ENCODE data around the gene CEP89. TPM values are rescaled to one million over a fixed set of nuclear protein-coding genes. Genes with fewer than 3 reads are reported as not detected.
A peak's percentile ranks its signal among the peaks of the same experiment; 100 is the strongest.
"Not testable (repeated sequence)": the region's sequence is repeated elsewhere in the genome, so short reads cannot be mapped to it uniquely, and the experiment has no call there.

Gene CEP89
- total RNA-seq, 4 donors from 2014 or later = 3.4 to 20.9 (median 9.5) TPM

DNA sequence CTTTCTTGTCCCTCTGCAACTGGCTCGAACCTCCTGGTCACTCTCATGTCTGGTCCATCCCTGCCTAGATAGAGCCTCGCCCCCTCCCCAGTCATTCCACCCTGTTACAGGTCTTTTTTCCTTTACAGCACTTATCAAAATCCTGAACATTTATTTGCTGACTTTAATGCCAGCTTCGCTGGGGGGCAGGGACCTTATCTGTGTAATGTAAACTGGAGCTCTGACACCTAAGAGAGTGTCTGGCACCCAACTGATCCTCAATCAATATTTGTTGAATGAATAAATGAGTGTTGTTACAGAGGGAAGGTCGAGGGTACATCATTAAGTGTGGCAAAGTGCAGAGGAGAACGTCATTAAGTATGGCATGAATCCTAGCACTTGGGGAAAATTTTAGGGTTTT lies 17.0 kb upstream of the CEP89 start:
- H3K9me3 ChIP-seq = no peaks in the 10 kb centered on the region
- no peak overlapping the region for H3K27ac ChIP-seq
- DNase-seq = no peak
- H3K27me3 ChIP-seq = no peaks in the 10 kb centered on the region
- H3K4me3 ChIP-seq = no peak overlapping the region
- no peaks in the 10 kb centered on the region for H3K36me3 ChIP-seq
- intact Hi-C loops (cut with DNase I; ENCODE audit: low total_unique reads) = no loop called here
- ATAC-seq = no peak
- in situ Hi-C loops (cut with MboI; ENCODE audit: low sequenced_read_pairs in 4 of 4) = no loop called here
- TF ChIP-seq POLR2A (IDR thresholded peaks at IDR 0.05) = no peak
- TF ChIP-seq, protein P1, sequence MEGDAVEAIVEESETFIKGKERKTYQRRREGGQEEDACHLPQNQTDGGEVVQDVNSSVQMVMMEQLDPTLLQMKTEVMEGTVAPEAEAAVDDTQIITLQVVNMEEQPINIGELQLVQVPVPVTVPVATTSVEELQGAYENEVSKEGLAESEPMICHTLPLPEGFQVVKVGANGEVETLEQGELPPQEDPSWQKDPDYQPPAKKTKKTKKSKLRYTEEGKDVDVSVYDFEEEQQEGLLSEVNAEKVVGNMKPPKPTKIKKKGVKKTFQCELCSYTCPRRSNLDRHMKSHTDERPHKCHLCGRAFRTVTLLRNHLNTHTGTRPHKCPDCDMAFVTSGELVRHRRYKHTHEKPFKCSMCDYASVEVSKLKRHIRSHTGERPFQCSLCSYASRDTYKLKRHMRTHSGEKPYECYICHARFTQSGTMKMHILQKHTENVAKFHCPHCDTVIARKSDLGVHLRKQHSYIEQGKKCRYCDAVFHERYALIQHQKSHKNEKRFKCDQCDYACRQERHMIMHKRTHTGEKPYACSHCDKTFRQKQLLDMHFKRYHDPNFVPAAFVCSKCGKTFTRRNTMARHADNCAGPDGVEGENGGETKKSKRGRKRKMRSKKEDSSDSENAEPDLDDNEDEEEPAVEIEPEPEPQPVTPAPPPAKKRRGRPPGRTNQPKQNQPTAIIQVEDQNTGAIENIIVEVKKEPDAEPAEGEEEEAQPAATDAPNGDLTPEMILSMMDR (IDR thresholded peaks at IDR 0.05 in 4 of 5, conservative IDR thresholded peaks at IDR 0.05 in 1 of 5) = no peak
- H3K4me1 ChIP-seq = no peaks in the 10 kb centered on the region

DNA sequence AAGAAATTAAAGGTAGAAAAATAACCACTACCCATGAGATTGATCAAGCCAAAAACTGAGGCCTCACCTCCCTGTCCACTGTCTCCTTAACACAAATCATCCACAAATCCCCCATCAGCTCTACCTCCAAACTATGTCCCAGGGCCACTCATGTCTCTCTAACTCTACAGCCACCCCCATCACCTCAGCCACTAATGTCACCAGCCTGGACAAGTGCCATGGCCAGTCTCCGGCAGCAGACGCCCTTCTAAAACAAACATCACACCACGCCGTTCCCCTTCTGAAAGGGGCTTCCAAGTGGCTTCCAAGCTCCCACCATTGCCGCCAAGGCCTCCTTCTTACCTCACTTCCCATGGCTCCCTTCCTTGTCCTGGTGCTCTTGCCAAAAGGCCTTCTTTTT lies 16.5 kb upstream of the CEP89 start:
- H3K9me3 ChIP-seq; H3K27ac ChIP-seq; intact Hi-C loops (cut with DNase I; ENCODE audit: low total_unique reads); H3K36me3 ChIP-seq; DNase-seq; H3K4me3 ChIP-seq; in situ Hi-C loops (cut with MboI; ENCODE audit: low sequenced_read_pairs in 4 of 4); H3K27me3 ChIP-seq; ATAC-seq; H3K4me1 ChIP-seq: not testable (repeated sequence)

DNA sequence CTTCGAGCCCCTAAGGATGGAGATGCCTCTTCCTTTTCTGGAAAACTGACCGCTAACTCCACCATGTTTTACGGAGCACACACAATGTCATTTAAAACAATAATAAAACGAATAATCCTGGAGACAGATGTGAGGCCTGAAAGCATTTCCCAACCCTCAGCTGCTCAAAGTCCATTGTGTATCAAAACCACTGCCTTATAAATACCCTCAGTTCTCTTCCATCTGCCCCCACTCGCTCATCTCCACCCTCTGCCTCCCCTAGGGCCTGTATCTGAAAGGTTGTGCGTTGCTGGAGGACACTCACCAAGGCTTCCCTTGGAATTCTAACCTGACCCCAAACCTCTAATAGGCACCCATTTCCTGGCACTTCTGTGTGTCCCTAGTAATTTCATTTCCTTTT lies 10.7 kb upstream of the CEP89 start:
- H3K4me3 ChIP-seq; H3K4me1 ChIP-seq; intact Hi-C loops (cut with DNase I; ENCODE audit: low total_unique reads); H3K36me3 ChIP-seq; H3K9me3 ChIP-seq; ATAC-seq; H3K27me3 ChIP-seq; DNase-seq; H3K27ac ChIP-seq; in situ Hi-C loops (cut with MboI; ENCODE audit: low sequenced_read_pairs in 4 of 4): not testable (repeated sequence)

DNA sequence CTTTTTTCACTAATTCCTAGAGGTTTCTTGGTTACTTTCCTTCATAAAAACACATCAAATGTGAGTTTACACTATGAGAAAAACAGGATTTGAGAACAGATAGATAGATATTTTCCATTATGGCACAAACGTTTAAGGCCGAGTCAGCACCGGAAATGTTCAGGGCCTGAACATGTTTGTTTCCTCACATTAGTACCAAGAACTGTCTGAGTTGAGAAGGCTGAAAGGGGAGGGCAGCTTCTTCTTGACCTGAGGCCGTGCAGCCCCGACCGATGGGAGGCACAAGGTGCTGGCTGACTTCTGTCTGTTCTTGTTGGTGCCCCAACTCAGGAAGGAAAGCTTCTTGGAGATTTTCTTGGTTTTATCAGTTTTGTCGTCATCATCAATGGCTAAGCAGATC lies 8.0 kb upstream of the CEP89 start:
- in situ Hi-C loops (cut with MboI; ENCODE audit: low sequenced_read_pairs in 4 of 4) = loop anchor here in 1 of 4 donors (10.0 kb wide), 1 partner anchor 145 kb away; no protein-coding TSS in a partner anchor
- H3K4me3 ChIP-seq; DNase-seq; H3K27me3 ChIP-seq; H3K36me3 ChIP-seq; intact Hi-C loops (cut with DNase I; ENCODE audit: low total_unique reads); H3K27ac ChIP-seq; H3K9me3 ChIP-seq; H3K4me1 ChIP-seq; ATAC-seq: not testable (repeated sequence)

DNA sequence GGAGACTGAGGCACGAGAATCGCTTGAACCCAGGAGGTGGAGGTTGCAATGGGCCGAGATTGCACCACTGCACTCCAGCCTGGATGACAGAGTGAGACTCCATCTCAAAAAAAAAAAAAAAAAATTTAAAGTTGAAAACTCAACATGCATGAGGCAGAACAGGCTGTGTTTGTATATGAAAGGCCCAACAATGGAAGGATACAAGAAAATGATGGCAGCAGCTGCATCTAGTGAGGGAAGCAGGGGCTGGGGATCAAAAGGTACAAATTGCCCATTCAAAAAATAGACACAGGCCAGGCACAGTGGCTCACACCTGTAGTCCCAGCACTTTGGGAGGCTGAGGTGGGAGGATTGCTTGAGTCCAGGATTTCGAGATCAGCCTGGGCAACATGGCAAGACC lies 6.1 kb upstream of the CEP89 start:
- ATAC-seq; H3K4me1 ChIP-seq; H3K27me3 ChIP-seq; H3K9me3 ChIP-seq; DNase-seq; H3K27ac ChIP-seq; H3K36me3 ChIP-seq; intact Hi-C loops (cut with DNase I; ENCODE audit: low total_unique reads); H3K4me3 ChIP-seq: not testable (repeated sequence)
- in situ Hi-C loops (cut with MboI; ENCODE audit: low sequenced_read_pairs in 4 of 4) = loop anchor here in 1 of 4 donors (10.0 kb wide), 1 partner anchor 147 kb away; no protein-coding TSS in a partner anchor

DNA sequence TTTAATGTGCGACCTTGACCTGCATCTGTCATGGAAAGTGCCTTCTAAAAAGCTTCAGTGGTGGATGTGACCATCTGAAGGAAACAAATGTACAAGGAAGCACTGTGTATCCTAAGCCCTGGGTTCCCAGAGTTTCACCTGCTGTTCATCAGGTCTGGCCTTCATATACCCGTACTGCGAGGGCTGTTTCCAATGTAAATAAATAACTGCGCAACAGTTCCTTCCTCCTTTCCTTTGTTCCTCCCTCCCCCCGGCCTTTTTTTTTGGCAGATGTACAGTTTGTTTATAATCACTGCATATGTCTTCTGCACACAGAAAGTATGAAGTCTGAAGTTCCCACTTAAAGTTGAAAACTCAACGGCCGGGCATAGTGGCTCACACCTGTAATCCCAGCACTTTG lies 5.5 kb upstream of the CEP89 start:
- in situ Hi-C loops (cut with MboI; ENCODE audit: low sequenced_read_pairs in 4 of 4) (loop anchor here in 1 of 4 donors (10.0 kb wide), 1 partner anchor 148 kb away; no protein-coding TSS in a partner anchor), intact Hi-C loops (cut with DNase I; ENCODE audit: low total_unique reads) (no loop called here)
- H3K36me3 ChIP-seq = no peaks in the 10 kb centered on the region
- H3K9me3 ChIP-seq = no peaks in the 10 kb centered on the region
- no peak for TF ChIP-seq POLR2A (IDR thresholded peaks at IDR 0.05)
- TF ChIP-seq, protein P1 (IDR thresholded peaks at IDR 0.05 in 4 of 5, conservative IDR thresholded peaks at IDR 0.05 in 1 of 5) = no peak
- no peaks in the 10 kb centered on the region for H3K4me1 ChIP-seq
- H3K4me3 ChIP-seq = no peak overlapping the region
- ATAC-seq (no peak), DNase-seq (no peak)
- H3K27ac ChIP-seq = no peak overlapping the region
- H3K27me3 ChIP-seq = no peaks in the 10 kb centered on the region

DNA sequence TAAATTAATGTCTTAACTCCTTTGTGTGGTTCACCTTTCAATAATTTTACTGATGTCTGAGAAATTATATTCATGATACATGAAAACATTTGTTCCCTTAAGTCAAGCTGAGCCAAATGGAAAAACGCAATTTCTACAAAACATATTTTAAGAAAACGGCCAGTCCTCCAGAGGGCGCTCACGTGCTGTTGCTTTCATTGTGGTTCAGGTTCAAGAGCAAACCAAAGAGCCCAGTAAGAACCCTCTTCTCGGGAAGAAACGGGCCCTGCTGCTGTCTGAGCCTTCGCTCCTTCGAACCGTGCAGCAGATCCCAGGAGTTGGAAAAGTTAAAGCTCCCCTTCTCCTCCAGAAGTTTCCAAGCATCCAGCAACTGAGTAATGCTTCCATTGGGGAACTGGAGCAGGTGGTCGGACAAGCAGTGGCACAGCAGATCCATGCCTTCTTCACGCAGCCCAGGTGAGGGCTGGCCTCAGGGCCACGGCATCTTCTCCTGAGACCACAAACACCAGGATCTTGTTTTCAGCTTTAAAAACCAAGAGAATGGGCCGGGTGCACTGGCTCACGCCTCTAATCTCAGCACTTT lies 4.6 kb upstream of the CEP89 start:
- DNase-seq = peak in 1 of 2 donors; percentile 25

More for the DNA sequence above, 4.6 kb upstream of the CEP89 start:
- H3K4me3 ChIP-seq = no peak overlapping the region
- TF ChIP-seq, protein P1 (IDR thresholded peaks at IDR 0.05 in 4 of 5, conservative IDR thresholded peaks at IDR 0.05 in 1 of 5) = peak in 4 of 5 experiments; percentile 20 to 63 (median 44)
- no peak for TF ChIP-seq POLR2A (IDR thresholded peaks at IDR 0.05)
- intact Hi-C loops (cut with DNase I; ENCODE audit: low total_unique reads) = no loop called here
- peaks cover under 1% of the 10 kb centered on the region in 2 donors for H3K4me1 ChIP-seq
- no peaks in the 10 kb centered on the region for H3K27me3 ChIP-seq
- H3K9me3 ChIP-seq = no peaks in the 10 kb centered on the region
- no peak overlapping the region for H3K27ac ChIP-seq
- no peak for ATAC-seq
- in situ Hi-C loops (cut with MboI; ENCODE audit: low sequenced_read_pairs in 4 of 4) = loop anchor here in 1 of 4 donors (10.0 kb wide), 1 partner anchor 148 kb away; no protein-coding TSS in a partner anchor
- no peaks in the 10 kb centered on the region for H3K36me3 ChIP-seq
